NCI-H524 (cell line): Measurements from ENCODE around the gene LCMT2.
A peak's percentile ranks its signal among the peaks of the same experiment; 100 is the strongest.
"Not testable (repeated sequence)": the region's sequence is repeated elsewhere in the genome, so short reads cannot be mapped to it uniquely, and the experiment has no call there.

Experiments
- DNase-seq, 2 experiments: peaks; one replicate each; lab custom pipeline; 2025; lab: John Stamatoyannopoulos, UW

LCMT2 gene

GRCh38 chr15:43314171-43314570 lies 16.2 kb downstream of the LCMT2 start:
- no peak for DNase-seq

GRCh38 chr15:43312378-43312777 lies 18.0 kb downstream of the LCMT2 start:
- DNase-seq: no peak

- no peak for DNase-seq
Measured at GRCh38 chr15:43302205-43302817, 28.1 kb downstream of the LCMT2 start, which contains the start of gene TGM7. Gene TGM7, minus strand, starts transcription at chr15:43302255.

- DNase-seq: no peak
Measured at GRCh38 chr15:43299884-43300283, 30.5 kb downstream of the LCMT2 start.

GRCh38 chr15:43299411-43299810 lies 31.0 kb downstream of the LCMT2 start:
- no peak for DNase-seq

GRCh38 chr15:43294091-43294706 lies 36.2 kb downstream of the LCMT2 start:
- DNase-seq: no peak

- peak in 1 of 2 experiments; percentile 24 for DNase-seq
Measured at GRCh38 chr15:43293432-43293831, 36.9 kb downstream of the LCMT2 start.

GRCh38 chr15:43292375-43293078 lies 37.8 kb downstream of the LCMT2 start:
- no peak for DNase-seq

- not testable (repeated sequence) for DNase-seq
Measured at GRCh38 chr15:43289656-43290055, 40.7 kb downstream of the LCMT2 start.

GRCh38 chr15:43287254-43287653 lies 43.1 kb downstream of the LCMT2 start:
- no peak for DNase-seq

- no peak for DNase-seq
Measured at GRCh38 chr15:43286074-43286473, 44.3 kb downstream of the LCMT2 start.

GRCh38 chr15:43285609-43286037 lies 44.8 kb downstream of the LCMT2 start:
- DNase-seq: peak; percentile 49 to 76

- no peak for DNase-seq
Measured at GRCh38 chr15:43283526-43283925, 46.8 kb downstream of the LCMT2 start.

GRCh38 chr15:43281926-43282602 lies 48.3 kb downstream of the LCMT2 start:
- DNase-seq: no peak

- no peak for DNase-seq
Measured at GRCh38 chr15:43280996-43281395, 49.4 kb downstream of the LCMT2 start.

GRCh38 chr15:43279496-43279895 lies 50.9 kb downstream of the LCMT2 start:
- no peak for DNase-seq

GRCh38 chr15:43278869-43279268 lies 51.5 kb downstream of the LCMT2 start:
- no peak for DNase-seq

GRCh38 chr15:43277901-43278300 lies 52.5 kb downstream of the LCMT2 start:
- DNase-seq: no peak

GRCh38 chr15:43277231-43277823 lies 53.0 kb downstream of the LCMT2 start:
- no peak for DNase-seq

- DNase-seq: no peak
Measured at GRCh38 chr15:43276563-43277200, 53.7 kb downstream of the LCMT2 start.

- DNase-seq: no peak
Measured at GRCh38 chr15:43275740-43276562, 54.4 kb downstream of the LCMT2 start.
